ENCODE data around the gene CFI.
"Not testable (repeated sequence)": the region's sequence is repeated elsewhere in the genome, so short reads cannot be mapped to it uniquely, and the experiment has no call there.

The CFI gene

GRCh38 chr4:109787807-109788206 lies 14.0 kb downstream of the CFI start:
- DNase-seq (ENCODE audit: low read depth in 1 of 2, low spot score in 1 of 2) = no peak
- no peaks in the 10 kb centered on the region for H3K27me3 ChIP-seq (ENCODE audit: insufficient read depth, poor library complexity, severe bottlenecking)
- TF ChIP-seq POLR2AphosphoS5 (IDR thresholded peaks at IDR 0.05; ENCODE audit: low read depth) (no peak), CTCF (IDR thresholded peaks at IDR 0.05; ENCODE audit: insufficient read depth, low read length) (no peak), GABPA (IDR thresholded peaks at IDR 0.05; ENCODE audit: low read depth) (no peak), SPI1 (IDR thresholded peaks at IDR 0.05; ENCODE audit: borderline replicate concordance, low read depth) (no peak), REST (IDR thresholded peaks at IDR 0.05; ENCODE audit: insufficient replicate concordance, low read depth) (no peak)

GRCh38 chr4:109786846-109787245 lies 15.0 kb downstream of the CFI start:
- no peak for DNase-seq (ENCODE audit: low read depth in 1 of 2, low spot score in 1 of 2)
- no peak overlapping the region for H3K4me3 ChIP-seq (replicated peaks; ENCODE audit: insufficient read depth, low read length)
- TF ChIP-seq POLR2AphosphoS5 (IDR thresholded peaks at IDR 0.05; ENCODE audit: low read depth) = no peak
- TF ChIP-seq CTCF (IDR thresholded peaks at IDR 0.05; ENCODE audit: insufficient read depth, low read length) = no peak
- no peak for TF ChIP-seq REST (IDR thresholded peaks at IDR 0.05; ENCODE audit: insufficient replicate concordance, low read depth)
- no peak for TF ChIP-seq GABPA (IDR thresholded peaks at IDR 0.05; ENCODE audit: low read depth)
- no peak for TF ChIP-seq SPI1 (IDR thresholded peaks at IDR 0.05; ENCODE audit: borderline replicate concordance, low read depth)
- H3K27ac ChIP-seq (replicated peaks) = no peak overlapping the region
- no peaks in the 10 kb centered on the region for H3K27me3 ChIP-seq (ENCODE audit: insufficient read depth, poor library complexity, severe bottlenecking)

More at GRCh38 chr4:109787807-109788206, 14.0 kb downstream of the CFI start:
- Histone ChIP-seq H3K27ac (replicated peaks) (no peak overlapping the region), H3K4me3 (replicated peaks; ENCODE audit: insufficient read depth, low read length) (no peak overlapping the region)

DNA sequence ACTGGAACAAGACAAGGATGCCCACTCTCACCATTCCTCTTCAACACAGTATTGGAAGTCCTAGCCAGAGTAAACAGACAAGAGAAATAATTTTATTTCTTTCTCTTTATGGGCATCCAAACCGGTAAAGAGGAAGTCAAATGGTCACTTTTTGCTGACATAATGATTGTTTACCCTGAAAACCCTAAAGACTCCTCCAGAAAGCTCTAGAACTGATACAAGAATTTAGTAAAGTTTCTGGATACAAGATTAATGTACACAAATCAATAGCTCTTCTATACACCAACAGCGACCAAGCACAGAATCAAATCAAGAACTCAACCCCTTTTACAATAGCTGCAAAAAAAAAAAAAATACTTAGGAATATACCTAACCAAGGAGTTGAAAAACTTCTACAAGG lies 19.7 kb downstream of the CFI start:
- not testable (repeated sequence) for H3K27ac ChIP-seq (replicated peaks); H3K27me3 ChIP-seq (ENCODE audit: insufficient read depth, poor library complexity, severe bottlenecking); DNase-seq (ENCODE audit: low read depth in 1 of 2, low spot score in 1 of 2); H3K4me3 ChIP-seq (replicated peaks; ENCODE audit: insufficient read depth, low read length)

DNA sequence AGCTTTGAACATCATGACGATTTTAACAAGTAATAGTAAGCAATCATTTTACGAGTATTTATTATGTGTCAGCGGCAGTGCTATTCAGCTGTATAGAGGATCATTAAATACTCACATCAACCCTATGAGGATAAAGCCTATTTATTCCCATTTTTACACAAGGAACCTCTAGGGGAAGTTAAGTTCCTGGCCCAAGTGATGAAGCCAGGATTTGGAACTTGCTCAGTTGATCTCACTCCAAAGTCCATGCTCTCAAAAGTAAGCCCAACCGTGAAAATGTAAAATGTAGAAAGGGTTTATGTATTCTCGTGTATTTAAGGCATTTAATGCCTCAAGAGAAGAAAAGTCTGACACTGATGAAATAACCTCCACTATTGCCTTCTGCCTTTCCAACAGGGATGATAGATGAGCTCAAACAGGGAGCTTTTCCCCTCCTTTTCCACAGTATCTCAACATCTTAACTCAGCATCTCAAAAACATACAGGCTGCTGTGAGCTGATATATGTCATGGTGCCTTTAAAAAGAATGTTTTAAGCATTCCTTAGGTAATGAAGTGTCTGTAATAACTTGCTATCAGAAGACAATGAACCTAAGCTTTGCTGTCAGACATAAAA lies 36.9 kb downstream of the CFI start:
- no peak overlapping the region for H3K27ac ChIP-seq (replicated peaks)
- H3K27me3 ChIP-seq (ENCODE audit: insufficient read depth, poor library complexity, severe bottlenecking) = no peaks in the 10 kb centered on the region
- TF ChIP-seq POLR2AphosphoS5 (IDR thresholded peaks at IDR 0.05; ENCODE audit: low read depth) (no peak), GABPA (IDR thresholded peaks at IDR 0.05; ENCODE audit: low read depth) (no peak), CTCF (IDR thresholded peaks at IDR 0.05; ENCODE audit: insufficient read depth, low read length) (no peak)
- H3K4me3 ChIP-seq (replicated peaks; ENCODE audit: insufficient read depth, low read length) = no peak overlapping the region
- DNase-seq (ENCODE audit: low read depth in 1 of 2, low spot score in 1 of 2) = no peak
